H1 (cell line): ENCODE measurements around the gene RIT2. TPM values are rescaled to one million over a fixed set of nuclear protein-coding genes. Genes with fewer than 3 reads are reported as not detected.
A peak's percentile ranks its signal among the peaks of the same experiment; 100 is the strongest.

Experiments used
- CTCF ChIA-PET: fragments of 300-600 bp; sonication (Branson Sonifier 250); formaldehyde crosslinking; loops from one replicate; lab custom pipeline; 2021; ENCODE audit not compliant: partially characterized antibody; lab: Charles Lee
- POLR2A ChIA-PET: fragments of 300-600 bp; sonication (Branson Sonifier 250); formaldehyde crosslinking; loops from one replicate; lab custom pipeline; 2021; ENCODE audit warnings: inconsistent platforms; ENCODE audit not compliant: partially characterized antibody; lab: Charles Lee
- DNase-seq, 2 experiments: peaks; one replicate each; pipeline versions ENCODE4 v3.0.0 to v3.0.0-alpha.2; 2010 to 2022; ENCODE audit warnings: low spot score in 2 of 2, low read depth in 1 of 2, mixed read lengths in 1 of 2
- FAIRE-seq: peaks from 2 replicates; lab custom pipeline; 2011; peaks lifted over from hg19 to GRCh38; lab: Jason Lieb, UNC
- H2AFZ ChIP-seq: 2 replicates; pipeline ENCODE4 v1.8.1; 2012; ENCODE audit warnings: low read length, inconsistent platforms
- H2AK5ac ChIP-seq: 2 replicates; pipeline ENCODE4 v1.6.1; 2013; ENCODE audit warnings: low read depth, low read length
- H2BK120ac ChIP-seq: replicated peaks from 2 replicates; pipeline ENCODE3; 2013; ENCODE audit warnings: low read depth, low read length, inconsistent platforms
- H2BK12ac ChIP-seq: 2 replicates; pipeline ENCODE4 v1.6.1; 2013; ENCODE audit warnings: low read depth, low read length
- H2BK15ac ChIP-seq: 2 replicates; pipeline ENCODE4 v1.6.1; 2013; ENCODE audit warnings: low read length
- H2BK20ac ChIP-seq: 2 replicates; pipeline ENCODE4 v1.6.1; 2013; ENCODE audit warnings: low read length
- H2BK5ac ChIP-seq: 2 replicates; pipeline ENCODE4 v1.6.1; 2013; ENCODE audit warnings: low read depth, low read length
- H3K14ac ChIP-seq: 2 replicates; pipeline ENCODE4 v1.6.1; 2013; ENCODE audit warnings: inconsistent platforms; ENCODE audit not compliant: insufficient read length
- H3K18ac ChIP-seq: 2 replicates; pipeline ENCODE4 v1.6.1; 2013; ENCODE audit warnings: low read length; ENCODE audit errors: extremely low read depth
- H3K23ac ChIP-seq: 2 replicates; pipeline ENCODE4 v1.6.1; 2013; ENCODE audit warnings: inconsistent platforms; ENCODE audit not compliant: insufficient read length
- H3K23me2 ChIP-seq: 2 replicates; pipeline ENCODE4 v1.6.1; 2013; ENCODE audit warnings: low read depth, low read length
- H3K27ac ChIP-seq: 2 replicates; pipeline ENCODE4 v1.6.1; 2011; ENCODE audit warnings: low read depth, low read length, inconsistent platforms
- H3K27me3 ChIP-seq, 4 experiments: replicated peaks in 1 of 4; 1 replicate in 1 of 4; 2 replicates in 3 of 4; pipeline versions ENCODE4 v1.6.1 to v1.8.1; 2011 to 2013; ENCODE audit warnings: low read length in 3 of 4, mild to moderate bottlenecking in 3 of 4, inconsistent platforms in 2 of 4, mixed read lengths in 2 of 4, moderate library complexity in 1 of 4; ENCODE audit not compliant: control insufficient read depth in 3 of 4, insufficient read depth in 3 of 4; ENCODE audit errors: extremely low read depth in 1 of 4
- H3K36me3 ChIP-seq, 4 experiments: 2 replicates each; pipeline versions ENCODE4 v1.6.1 to v1.8.1; 2011 to 2013; ENCODE audit warnings: mild to moderate bottlenecking in 4 of 4, low read length in 3 of 4, moderate library complexity in 2 of 4, control low read depth in 1 of 4, inconsistent platforms in 1 of 4; ENCODE audit not compliant: insufficient read depth in 4 of 4, control insufficient read depth in 2 of 4
- H3K4ac ChIP-seq: replicated peaks from 2 replicates; pipeline ENCODE3; 2013; ENCODE audit warnings: low read length, low read depth, mixed read lengths, inconsistent platforms; ENCODE audit not compliant: insufficient read length
- H3K4me1 ChIP-seq, 4 experiments: replicated peaks in 1 of 4; 1 replicate in 1 of 4; 2 replicates in 3 of 4; pipeline versions ENCODE4 v1.6.1 to v1.8.1; 2011 to 2013; ENCODE audit warnings: low read length in 3 of 4, inconsistent platforms in 2 of 4, mixed read lengths in 1 of 4; ENCODE audit not compliant: insufficient read depth in 4 of 4, control insufficient read depth in 3 of 4
- H3K4me2 ChIP-seq, 2 experiments: 2 replicates each; pipeline versions ENCODE4 v1.6.1 to v1.8.1; 2011 to 2013; ENCODE audit warnings: low read depth in 2 of 2, low read length in 2 of 2, control low read depth in 1 of 2, inconsistent platforms in 1 of 2, mild to moderate bottlenecking in 1 of 2; ENCODE audit not compliant: insufficient read depth in 1 of 2
- H3K4me3 ChIP-seq, 4 experiments: fragments of 200-600, 300-600 bp in 1 of 4; sonication (generic), shearing (Covaris generic), sonication (Bioruptor Twin) in 1 of 4; 2 replicates each; pipeline versions ENCODE4 v1.5.1 to v1.8.1; 2011 to 2016; ENCODE audit warnings: low read length in 4 of 4, low read depth in 3 of 4, control low read depth in 2 of 4, inconsistent platforms in 2 of 4, mild to moderate bottlenecking in 2 of 4, mixed read lengths in 1 of 4, moderate library complexity in 1 of 4; ENCODE audit not compliant: insufficient read depth in 2 of 4; ENCODE audit errors: extremely low read depth in 1 of 4
- H3K56ac ChIP-seq: replicated peaks from 2 replicates; pipeline ENCODE3; 2013; ENCODE audit warnings: low read depth, mild to moderate bottlenecking, mixed read lengths, low read length, inconsistent platforms; ENCODE audit not compliant: insufficient read length
- H3K79me1 ChIP-seq: 2 replicates; pipeline ENCODE4 v1.6.1; 2013; ENCODE audit warnings: low read depth, low read length, control low read depth
- H3K79me2 ChIP-seq, 2 experiments: 2 replicates each; pipeline versions ENCODE4 v1.6.1 to v1.8.1; 2012 to 2013; ENCODE audit warnings: low read length in 2 of 2, mild to moderate bottlenecking in 2 of 2, inconsistent platforms in 1 of 2; ENCODE audit not compliant: insufficient read depth in 2 of 2, control insufficient read depth in 1 of 2
- H3K9ac ChIP-seq, 4 experiments: replicated peaks in 1 of 4; 1 replicate in 1 of 4; 2 replicates in 3 of 4; pipeline versions ENCODE4 v1.6.1 to v1.8.1; 2011 to 2013; ENCODE audit warnings: low read depth in 3 of 4, low read length in 3 of 4, control low read depth in 2 of 4, mild to moderate bottlenecking in 2 of 4, moderate library complexity in 2 of 4, inconsistent platforms in 1 of 4; ENCODE audit errors: extremely low read depth in 1 of 4
- H3K9me3 ChIP-seq, 2 experiments: 2 replicates each; pipeline versions ENCODE4 v1.6.1 to v1.8.1; 2012 to 2013; ENCODE audit warnings: mild to moderate bottlenecking in 2 of 2, moderate library complexity in 2 of 2, control low read depth in 1 of 2, inconsistent platforms in 1 of 2, low read depth in 1 of 2, low read length in 1 of 2, mixed read lengths in 1 of 2; ENCODE audit not compliant: insufficient read depth in 2 of 2
- H4K20me1 ChIP-seq, 2 experiments: replicated peaks in 1 of 2; 2 replicates each; pipeline versions ENCODE3 to v1.8.1; 2011 to 2013; ENCODE audit warnings: inconsistent platforms in 2 of 2, low read length in 2 of 2, mild to moderate bottlenecking in 1 of 2; ENCODE audit not compliant: insufficient read depth in 2 of 2, control insufficient read depth in 1 of 2
- H4K5ac ChIP-seq: 2 replicates; pipeline ENCODE4 v1.6.1; 2013; ENCODE audit warnings: low read length, low read depth, mixed read lengths, inconsistent platforms; ENCODE audit not compliant: insufficient read length
- H4K8ac ChIP-seq: 2 replicates; pipeline ENCODE4 v1.8.0; 2013; ENCODE audit warnings: mild to moderate bottlenecking, moderate library complexity, low read length, inconsistent platforms; ENCODE audit not compliant: insufficient read depth; ENCODE audit errors: extremely low read depth
- H4K91ac ChIP-seq: replicated peaks from 2 replicates; pipeline ENCODE3; 2013; ENCODE audit warnings: low read length, mixed read lengths, inconsistent platforms; ENCODE audit not compliant: insufficient read length
- ASH2L ChIP-seq: fragments of 200-600, 300-600 bp; sonication (generic); IDR thresholded peaks from one replicate; pipeline ENCODE4 v1.7.1; 2017; ENCODE audit warnings: low read length
- CHD2 ChIP-seq: IDR thresholded peaks from 2 replicates; pipeline ENCODE4 v1.6.1; 2012; ENCODE audit warnings: low read length, improper control_type of control experiment
- FOSL1 ChIP-seq: IDR thresholded peaks from 2 replicates; pipeline ENCODE4 v1.6.1; 2011; ENCODE audit warnings: mild to moderate bottlenecking, low read depth, low read length, moderate library complexity; ENCODE audit not compliant: insufficient read depth
- SP2 ChIP-seq: IDR thresholded peaks from 2 replicates; pipeline ENCODE4 v1.6.1; 2012; ENCODE audit warnings: mild to moderate bottlenecking, low read length, inconsistent platforms
- TEAD4 ChIP-seq: IDR thresholded peaks from 2 replicates; pipeline ENCODE4 v1.6.1; 2012; ENCODE audit warnings: low read depth, low read length, inconsistent platforms, mixed read lengths
- polyA plus RNA-seq, 7 experiments: library from polyadenylated mRNA; depleted of rRNA in 3 of 7; stranded (reverse) in 5 of 7; unstranded in 2 of 7; fragments of >200 nt in 5 of 7; fragments of 200-250 nt in 2 of 7; gene quantifications; 1 replicate in 5 of 7; 2 replicates in 1 of 7; 4 replicates in 1 of 7; pipeline versions ENCODE4 v1.2.1 to v1.2.3, GENCODE V29; 2011 to 2013; ENCODE audit warnings: missing spikeins in 2 of 7, mixed read lengths in 2 of 7
- total RNA-seq: library from RNA; stranded (reverse); fragmentation: NEBNext Ultra II Directional; extraction: Animal tissue kit (Norgen Biotek cat#: 25700); gene quantifications from 2 replicates; pipeline ENCODE4 v1.2.1, GENCODE V29; 2021

The RIT2 gene
- total and polyA plus RNA-seq, 2 of the 8 experiments (the other 6 are each of a cell fraction or from before 2014, with no cell fraction given), result 0.67 to 3.2 TPM

DNA sequence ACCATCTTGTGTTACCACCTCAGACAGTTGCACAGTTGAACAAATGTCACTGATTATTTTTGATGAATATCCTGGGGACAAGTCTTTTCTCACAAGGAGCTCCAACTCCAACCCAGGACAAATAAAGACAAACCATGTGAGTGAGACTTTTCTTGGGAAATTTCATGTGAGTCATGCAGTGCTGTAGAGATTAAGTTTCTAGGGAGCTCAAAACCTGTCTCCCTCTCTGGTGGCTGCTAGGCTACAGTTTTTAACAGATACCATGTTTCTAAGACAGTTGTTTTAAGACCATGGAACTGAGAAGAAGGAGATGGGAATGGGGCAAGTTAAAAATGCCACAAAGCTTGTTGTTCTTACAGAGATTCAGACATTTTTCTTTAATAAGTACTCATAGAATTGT lies 255.5 kb downstream of the RIT2 start:
- Histone ChIP-seq H3K23ac (no peak overlapping the region), H3K4me2 (no peak overlapping the region), H2BK120ac (no peak overlapping the region), H2AFZ (0 out of 2 replicates have a peak overlapping the region, but pooled peaks have one; percentile 64), H3K4ac (no peak overlapping the region), H2AK5ac (no peak overlapping the region), H3K18ac (no peak overlapping the region), H2BK5ac (no peak overlapping the region), H3K79me2 (no peaks in the 10 kb centered on the region), H3K27me3 (peaks cover 0 to 2% (median 0%) of the 10 kb centered on the region in 4 experiments; a peak in 1 of 7 replicates), H4K20me1 (no peaks in the 10 kb centered on the region), H3K36me3 (no peaks in the 10 kb centered on the region), H3K79me1 (no peaks in the 10 kb centered on the region), H4K5ac (no peak overlapping the region), H3K14ac (no peak overlapping the region), H4K91ac (no peak overlapping the region), H3K56ac (no peak overlapping the region), H2BK12ac (no peak overlapping the region), H3K9ac (no peak overlapping the region), H3K4me1 (no peaks in the 10 kb centered on the region), H3K4me3 (no peak overlapping the region), H3K27ac (no peak overlapping the region), H3K23me2 (no peaks in the 10 kb centered on the region), H3K9me3 (no peaks in the 10 kb centered on the region), H2BK15ac (no peak overlapping the region), H2BK20ac (no peak overlapping the region), H4K8ac (no peak overlapping the region)
- DNase-seq (no peak), FAIRE-seq (no peak)
- POLR2A ChIA-PET, result no interaction called here
- CTCF ChIA-PET, result interaction anchor here (0.5 kb wide), 1 partner anchor 12 kb away, joined by 5 read pairs; no protein-coding TSS in a partner anchor
- TF ChIP-seq FOSL1 (no peak), ASH2L (no peak), SP2 (no peak), TEAD4 (no peak), CHD2 (no peak)
